ENCODE results near the gene DAPK2.

Gene DAPK2

DNA sequence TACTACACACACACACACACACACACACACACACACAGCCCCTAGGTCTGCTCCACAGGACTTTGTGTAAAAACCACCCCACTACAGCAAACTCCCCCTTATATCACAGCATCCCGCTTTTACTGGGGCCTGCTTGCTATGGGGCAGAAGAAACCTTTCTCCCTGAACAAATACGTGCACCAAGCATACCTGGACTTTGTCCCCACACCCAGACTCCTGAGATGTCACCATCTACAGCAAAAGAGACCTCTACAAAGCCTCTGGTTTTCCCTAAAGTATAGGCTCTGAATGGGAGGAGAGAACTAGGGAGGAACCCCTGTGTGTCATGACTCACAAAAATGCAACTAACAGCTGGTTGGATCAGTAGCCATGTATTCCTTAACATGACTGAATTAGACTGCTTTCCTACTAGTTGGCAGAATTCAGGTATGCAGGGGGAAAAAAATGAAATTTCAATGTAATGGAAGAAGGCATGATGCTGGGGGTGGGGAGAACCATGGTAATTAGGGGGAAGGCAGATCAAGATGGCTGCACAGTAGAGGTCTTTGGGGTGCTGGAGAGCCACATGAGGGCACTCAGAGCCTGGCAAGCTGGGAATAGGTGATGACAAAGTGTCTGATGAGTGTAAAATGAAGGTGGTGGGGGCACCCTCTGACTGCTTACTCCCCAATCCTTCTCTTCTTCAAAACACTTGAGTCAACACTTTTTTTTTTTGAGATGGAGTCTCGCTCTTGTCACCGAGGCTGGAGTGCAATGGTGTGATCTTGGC, 45.9 kb downstream of the DAPK2 start:
- TF ChIP-seq, protein P1, sequence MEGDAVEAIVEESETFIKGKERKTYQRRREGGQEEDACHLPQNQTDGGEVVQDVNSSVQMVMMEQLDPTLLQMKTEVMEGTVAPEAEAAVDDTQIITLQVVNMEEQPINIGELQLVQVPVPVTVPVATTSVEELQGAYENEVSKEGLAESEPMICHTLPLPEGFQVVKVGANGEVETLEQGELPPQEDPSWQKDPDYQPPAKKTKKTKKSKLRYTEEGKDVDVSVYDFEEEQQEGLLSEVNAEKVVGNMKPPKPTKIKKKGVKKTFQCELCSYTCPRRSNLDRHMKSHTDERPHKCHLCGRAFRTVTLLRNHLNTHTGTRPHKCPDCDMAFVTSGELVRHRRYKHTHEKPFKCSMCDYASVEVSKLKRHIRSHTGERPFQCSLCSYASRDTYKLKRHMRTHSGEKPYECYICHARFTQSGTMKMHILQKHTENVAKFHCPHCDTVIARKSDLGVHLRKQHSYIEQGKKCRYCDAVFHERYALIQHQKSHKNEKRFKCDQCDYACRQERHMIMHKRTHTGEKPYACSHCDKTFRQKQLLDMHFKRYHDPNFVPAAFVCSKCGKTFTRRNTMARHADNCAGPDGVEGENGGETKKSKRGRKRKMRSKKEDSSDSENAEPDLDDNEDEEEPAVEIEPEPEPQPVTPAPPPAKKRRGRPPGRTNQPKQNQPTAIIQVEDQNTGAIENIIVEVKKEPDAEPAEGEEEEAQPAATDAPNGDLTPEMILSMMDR (IDR thresholded peaks at IDR 0.05; ENCODE audit: low read depth, low read length, missing control alignments) = no peak
- Histone ChIP-seq H3K36me3 (replicated peaks) (no peaks in the 10 kb centered on the region), H3K27ac (no peak overlapping the region), H3K27me3 (replicated peaks) (no peaks in the 10 kb centered on the region), H3K4me3 (ENCODE audit: low read depth, low read length) (no peak overlapping the region)
- in situ Hi-C loops (cut with HindIII; ENCODE audit: low pct_ligation_motif_present, low sequenced_read_pairs) = no loop called here
- no peak for DNase-seq

DNA sequence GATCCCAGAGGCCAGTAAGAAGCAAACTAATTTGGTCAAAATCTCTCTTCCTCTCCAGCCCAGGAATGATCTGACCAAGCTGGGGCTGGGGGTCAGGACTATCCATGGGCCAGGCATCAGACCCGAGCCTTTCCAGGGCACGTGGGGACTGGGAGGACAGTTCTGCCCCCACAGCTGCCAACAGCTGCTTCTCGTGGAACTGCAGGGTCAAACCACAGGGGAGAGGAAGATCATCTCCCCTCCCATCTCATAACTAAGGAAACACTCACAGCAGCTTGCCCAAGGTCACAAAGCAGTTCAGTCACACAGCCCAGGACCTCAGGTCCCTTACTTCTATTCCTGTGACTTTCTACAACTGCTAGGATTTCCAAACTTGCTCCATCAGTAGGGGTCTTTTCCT, 47.1 kb downstream of the DAPK2 start:
- Histone ChIP-seq H3K27ac (no peak overlapping the region), H3K27me3 (replicated peaks) (no peaks in the 10 kb centered on the region), H3K4me3 (ENCODE audit: low read depth, low read length) (no peak overlapping the region), H3K36me3 (replicated peaks) (no peaks in the 10 kb centered on the region)
- TF ChIP-seq, protein P1 (IDR thresholded peaks at IDR 0.05; ENCODE audit: low read depth, low read length, missing control alignments) = no peak
- in situ Hi-C loops (cut with HindIII; ENCODE audit: low pct_ligation_motif_present, low sequenced_read_pairs) = no loop called here
- DNase-seq = no peak

DNA sequence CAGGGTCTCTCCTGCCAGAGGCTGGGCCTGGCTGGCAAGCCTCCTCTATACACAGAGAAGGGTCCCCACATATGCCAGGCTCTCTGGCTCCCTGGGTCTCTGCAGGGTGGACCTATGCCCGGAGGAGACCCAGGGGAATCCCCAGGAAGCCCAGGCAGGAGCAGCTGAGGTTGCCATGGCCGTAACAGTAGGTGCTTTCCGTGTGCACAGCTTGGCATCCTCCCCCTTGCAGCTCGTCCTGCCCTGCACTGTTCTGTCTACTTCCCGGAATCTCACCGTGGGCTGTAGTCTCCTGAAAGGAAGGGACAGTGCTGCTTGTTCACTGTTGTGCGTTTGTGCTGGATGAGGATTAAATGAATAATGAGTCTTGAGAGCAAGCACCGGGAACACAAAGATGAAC, 47.8 kb downstream of the DAPK2 start:
- in situ Hi-C loops (cut with HindIII; ENCODE audit: low pct_ligation_motif_present, low sequenced_read_pairs) = no loop called here
- TF ChIP-seq, protein P1 (IDR thresholded peaks at IDR 0.05; ENCODE audit: low read depth, low read length, missing control alignments) = no peak
- no peak for DNase-seq
- H3K36me3 ChIP-seq (replicated peaks) = no peaks in the 10 kb centered on the region
- H3K27me3 ChIP-seq (replicated peaks) = no peaks in the 10 kb centered on the region
- H3K4me3 ChIP-seq (ENCODE audit: low read depth, low read length) = no peak overlapping the region
- no peak overlapping the region for H3K27ac ChIP-seq

DNA sequence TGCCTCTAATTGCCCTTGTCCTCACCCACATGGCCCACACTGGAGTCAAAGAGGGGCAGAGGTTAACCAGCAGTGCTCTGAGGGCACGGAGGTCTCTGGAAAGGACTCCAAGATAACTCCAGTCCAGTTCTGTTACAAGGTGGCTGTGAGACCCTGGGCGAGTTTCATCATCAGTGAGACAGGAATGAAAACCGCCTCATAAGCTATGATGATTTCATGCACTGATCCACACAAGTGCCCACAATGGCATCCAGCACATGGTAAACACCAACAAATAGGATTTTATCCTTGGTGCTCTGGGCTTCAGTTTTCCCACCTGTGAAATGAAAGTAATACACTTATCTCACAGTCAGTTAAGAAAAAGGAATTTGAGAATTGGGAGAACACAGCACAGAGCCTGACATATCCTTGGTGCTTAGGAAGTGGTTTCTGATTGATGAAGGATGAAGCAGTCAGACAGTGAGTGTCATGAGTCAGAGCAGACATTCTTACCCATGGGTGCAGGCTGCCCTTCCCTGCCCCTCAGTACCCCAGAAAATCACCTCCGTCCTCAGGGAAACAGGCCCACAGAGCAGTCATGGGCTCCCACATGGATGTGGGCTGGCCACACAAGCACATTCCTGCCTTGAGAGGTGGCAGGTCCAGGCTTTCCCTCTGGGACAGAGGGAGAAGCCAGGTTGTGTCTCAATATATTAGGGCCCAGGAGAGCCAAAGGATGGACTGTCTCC, 48.4 kb downstream of the DAPK2 start:
- TF ChIP-seq, protein P1 (IDR thresholded peaks at IDR 0.05; ENCODE audit: low read depth, low read length, missing control alignments) = no peak
- in situ Hi-C loops (cut with HindIII; ENCODE audit: low pct_ligation_motif_present, low sequenced_read_pairs) = no loop called here
- Histone ChIP-seq H3K27ac (no peak overlapping the region), H3K4me3 (ENCODE audit: low read depth, low read length) (no peak overlapping the region), H3K36me3 (replicated peaks) (no peaks in the 10 kb centered on the region), H3K27me3 (replicated peaks) (no peaks in the 10 kb centered on the region)
- DNase-seq = no peak

- H3K36me3 ChIP-seq (replicated peaks) = no peaks in the 10 kb centered on the region
- no peak for DNase-seq
- in situ Hi-C loops (cut with HindIII; ENCODE audit: low pct_ligation_motif_present, low sequenced_read_pairs) = no loop called here
- H3K27ac ChIP-seq = no peak overlapping the region
- no peak overlapping the region for H3K4me3 ChIP-seq (ENCODE audit: low read depth, low read length)
- TF ChIP-seq, protein P1 (IDR thresholded peaks at IDR 0.05; ENCODE audit: low read depth, low read length, missing control alignments) = no peak
- no peaks in the 10 kb centered on the region for H3K27me3 ChIP-seq (replicated peaks)
Observed at GRCh38 chr15:63996794-63997357, 49.4 kb downstream of the DAPK2 start.

All from brain microvascular endothelial cell (primary cell).